ENCODE measurements around the gene SLC52A3. TPM values are rescaled to one million over a fixed set of nuclear protein-coding genes. Genes with fewer than 3 reads are reported as not detected.

SLC52A3 gene
- total and polyA plus RNA-seq, 5 experiments from 2014 or later = 0.09 to 0.19 TPM; not detected in 3

GRCh38 chr20:791056-791455, 22.8 kb upstream of the SLC52A3 start:
- H3K36me3 Mint-ChIP-seq = peaks cover 0 to 25% (median 17%) of the 10 kb centered on the region in 3 donors
- H3K9me3 Mint-ChIP-seq = peaks cover 0 to 29% (median 13%) of the 10 kb centered on the region in 9 donors
- peaks cover 14 to 51% (median 22%) of the 10 kb centered on the region in 5 donors for H3K27me3 Mint-ChIP-seq
- no peaks in the 10 kb centered on the region for H3K4me1 Mint-ChIP-seq
- H3K4me3 Mint-ChIP-seq = no peak overlapping the region
- ATAC-seq (no peak), DNase-seq (no peak)
- POLR2A ChIA-PET = no interaction called here
- H3K27ac Mint-ChIP-seq = no peak overlapping the region

- POLR2A ChIA-PET = no interaction called here
- peaks cover 3 to 43% (median 17%) of the 10 kb centered on the region in 3 donors for H3K36me3 Mint-ChIP-seq
- H3K4me3 Mint-ChIP-seq = no peak overlapping the region
- H3K4me1 Mint-ChIP-seq = no peaks in the 10 kb centered on the region
- DNase-seq = no peak
- peaks cover 9 to 53% (median 28%) of the 10 kb centered on the region in 9 donors for H3K9me3 Mint-ChIP-seq
- peaks cover 10 to 45% (median 19%) of the 10 kb centered on the region in 5 donors for H3K27me3 Mint-ChIP-seq
- no peak overlapping the region for H3K27ac Mint-ChIP-seq
- no peak for ATAC-seq
Observed at GRCh38 chr20:787825-788224, 19.5 kb upstream of the SLC52A3 start.

- Mint-ChIP-seq H3K27me3 (peaks cover 0 to 5% (median 0%) of the 10 kb centered on the region in 5 donors), H3K27ac (no peak overlapping the region), H3K4me3 (no peak overlapping the region), H3K4me1 (peaks cover 0 to 3% (median under 1%) of the 10 kb centered on the region in 4 donors), H3K9me3 (peaks cover 4 to 23% (median 17%) of the 10 kb centered on the region in 9 donors), H3K36me3 (peaks cover 0 to 14% (median 3%) of the 10 kb centered on the region in 3 donors)
- DNase-seq (no peak), ATAC-seq (no peak)
- POLR2A ChIA-PET = no interaction called here
Observed at GRCh38 chr20:779771-780170, 11.5 kb upstream of the SLC52A3 start.

GRCh38 chr20:776165-776564, 7.9 kb upstream of the SLC52A3 start:
- H3K27ac Mint-ChIP-seq = no peak overlapping the region
- peaks cover 0 to 8% (median 0%) of the 10 kb centered on the region in 5 donors for H3K27me3 Mint-ChIP-seq
- POLR2A ChIA-PET = no interaction called here
- H3K36me3 Mint-ChIP-seq = no peaks in the 10 kb centered on the region
- no peak for ATAC-seq
- H3K4me3 Mint-ChIP-seq = no peak overlapping the region
- DNase-seq = no peak
- peaks cover 0 to 3% (median 1%) of the 10 kb centered on the region in 4 donors for H3K4me1 Mint-ChIP-seq
- H3K9me3 Mint-ChIP-seq = no peaks in the 10 kb centered on the region

- Mint-ChIP-seq H3K36me3 (no peaks in the 10 kb centered on the region), H3K4me1 (peaks cover 0 to 3% (median 1%) of the 10 kb centered on the region in 4 donors), H3K9me3 (no peaks in the 10 kb centered on the region), H3K27me3 (peaks cover 0 to 9% (median 0%) of the 10 kb centered on the region in 5 donors), H3K27ac (peak overlapping the region in 2 of 10 donors; percentile 19 to 32), H3K4me3 (no peak overlapping the region)
- no peak for ATAC-seq
- no peak for DNase-seq
- POLR2A ChIA-PET = interaction anchor here (0.6 kb wide), 1 partner anchor 33 kb away, joined by 4 read pairs; no protein-coding TSS in a partner anchor
Observed at GRCh38 chr20:775679-776135, 7.4 kb upstream of the SLC52A3 start.

GRCh38 chr20:774660-775057, 6.4 kb upstream of the SLC52A3 start:
- peaks cover 0 to 3% (median 1%) of the 10 kb centered on the region in 4 donors for H3K4me1 Mint-ChIP-seq

GRCh38 chr20:774016-774659, 5.8 kb upstream of the SLC52A3 start:
- no peak overlapping the region for H3K4me3 Mint-ChIP-seq
- no peaks in the 10 kb centered on the region for H3K9me3 Mint-ChIP-seq
- no peaks in the 10 kb centered on the region for H3K36me3 Mint-ChIP-seq
- peak overlapping the region in 2 of 10 donors; percentile 38 to 67 for H3K27ac Mint-ChIP-seq
- ATAC-seq (no peak), DNase-seq (no peak)
- peaks cover 0 to 12% (median 0%) of the 10 kb centered on the region in 5 donors for H3K27me3 Mint-ChIP-seq
- H3K4me1 Mint-ChIP-seq = peaks cover 0 to 3% (median 1%) of the 10 kb centered on the region in 4 donors
- POLR2A ChIA-PET = interaction anchor here (0.6 kb wide), 1 partner anchor 93 kb away, joined by 3 read pairs; no protein-coding TSS in a partner anchor

More at GRCh38 chr20:774660-775057, 6.4 kb upstream of the SLC52A3 start:
- POLR2A ChIA-PET = no interaction called here
- H3K9me3 Mint-ChIP-seq = no peaks in the 10 kb centered on the region
- H3K27ac Mint-ChIP-seq = peak overlapping the region in 1 of 10 donors; percentile 67
- no peak overlapping the region for H3K4me3 Mint-ChIP-seq
- no peak for DNase-seq
- H3K27me3 Mint-ChIP-seq = peaks cover 0 to 12% (median 0%) of the 10 kb centered on the region in 5 donors
- no peaks in the 10 kb centered on the region for H3K36me3 Mint-ChIP-seq
- ATAC-seq = no peak

- no peak for ATAC-seq
- POLR2A ChIA-PET = no interaction called here
- peaks cover 0 to 9% (median 5%) of the 10 kb centered on the region in 4 donors for H3K4me1 Mint-ChIP-seq
- H3K9me3 Mint-ChIP-seq = no peaks in the 10 kb centered on the region
- H3K27ac Mint-ChIP-seq = peak overlapping the region in 2 of 10 donors; percentile 9 to 36
- no peak for DNase-seq
- no peaks in the 10 kb centered on the region for H3K36me3 Mint-ChIP-seq
- no peak overlapping the region for H3K4me3 Mint-ChIP-seq
- peaks cover 0 to 12% (median 0%) of the 10 kb centered on the region in 5 donors for H3K27me3 Mint-ChIP-seq
Observed at GRCh38 chr20:772806-773205, 4.5 kb upstream of the SLC52A3 start.

- POLR2A ChIA-PET = interaction anchor here (0.5 kb wide), 1 partner anchor 46 kb away, joined by 3 read pairs; no protein-coding TSS in a partner anchor
- no peak overlapping the region for H3K27ac Mint-ChIP-seq
Observed at GRCh38 chr20:771741-772464, 3.6 kb upstream of the SLC52A3 start.

GRCh38 chr20:770691-771090, 2.4 kb upstream of the SLC52A3 start:
- no peak for ATAC-seq
- H3K27me3 Mint-ChIP-seq = peaks cover 0 to 12% (median 0%) of the 10 kb centered on the region in 5 donors

More at GRCh38 chr20:771741-772464, 3.6 kb upstream of the SLC52A3 start:
- peaks cover 0 to 13% (median 8%) of the 10 kb centered on the region in 4 donors for H3K4me1 Mint-ChIP-seq
- H3K9me3 Mint-ChIP-seq = no peaks in the 10 kb centered on the region
- H3K36me3 Mint-ChIP-seq = no peaks in the 10 kb centered on the region
- no peak for ATAC-seq
- no peak overlapping the region for H3K4me3 Mint-ChIP-seq
- H3K27me3 Mint-ChIP-seq = peaks cover 0 to 12% (median 0%) of the 10 kb centered on the region in 5 donors
- DNase-seq = no peak

GRCh38 chr20:766906-767305, 1.4 kb downstream of the SLC52A3 start:
- DNase-seq (no peak), ATAC-seq (no peak)
- H3K4me1 Mint-ChIP-seq = peaks cover 0 to 30% (median 14%) of the 10 kb centered on the region in 4 donors
- no peaks in the 10 kb centered on the region for H3K36me3 Mint-ChIP-seq
- H3K27me3 Mint-ChIP-seq = peaks cover 0 to 10% (median 3%) of the 10 kb centered on the region in 5 donors
- H3K9me3 Mint-ChIP-seq = no peaks in the 10 kb centered on the region
- POLR2A ChIA-PET = interaction anchor here (0.6 kb wide), 1 partner anchor 9 kb away, joined by 4 read pairs; no protein-coding TSS in a partner anchor
- no peak overlapping the region for H3K4me3 Mint-ChIP-seq
- peak overlapping the region in 2 of 10 donors; percentile 21 to 62 for H3K27ac Mint-ChIP-seq

More at GRCh38 chr20:770691-771090, 2.4 kb upstream of the SLC52A3 start:
- H3K4me1 Mint-ChIP-seq = peaks cover 0 to 13% (median 8%) of the 10 kb centered on the region in 4 donors
- DNase-seq = no peak
- H3K36me3 Mint-ChIP-seq = no peaks in the 10 kb centered on the region
- POLR2A ChIA-PET = no interaction called here
- peak overlapping the region in 1 of 10 donors; percentile 33 for H3K27ac Mint-ChIP-seq
- H3K4me3 Mint-ChIP-seq = peak overlapping the region in 3 of 10 donors; percentile 4 to 38 (median 26)
- H3K9me3 Mint-ChIP-seq = no peaks in the 10 kb centered on the region

GRCh38 chr20:764255-764654, 4.0 kb downstream of the SLC52A3 start:
- H3K36me3 Mint-ChIP-seq = no peaks in the 10 kb centered on the region
- POLR2A ChIA-PET = no interaction called here
- ATAC-seq = peak in 1 of 2 donors; percentile 75
- H3K27me3 Mint-ChIP-seq = peaks cover 0 to 3% (median 0%) of the 10 kb centered on the region in 5 donors
- H3K4me3 Mint-ChIP-seq = no peak overlapping the region
- no peaks in the 10 kb centered on the region for H3K9me3 Mint-ChIP-seq
- DNase-seq = no peak
- H3K27ac Mint-ChIP-seq = peak overlapping the region in 4 of 10 donors; percentile 47 to 78 (median 75)
- H3K4me1 Mint-ChIP-seq = peaks cover 0 to 32% (median 14%) of the 10 kb centered on the region in 4 donors
